ENCODE measurements around the gene STK39. TPM values are rescaled to one million over a fixed set of nuclear protein-coding genes. Genes with fewer than 3 reads are reported as not detected.

Gene STK39
- total and polyA plus RNA-seq, 2 of the 4 experiments (the other 2 are of a cell fraction) = 11.8 to 16.4 TPM

DNA sequence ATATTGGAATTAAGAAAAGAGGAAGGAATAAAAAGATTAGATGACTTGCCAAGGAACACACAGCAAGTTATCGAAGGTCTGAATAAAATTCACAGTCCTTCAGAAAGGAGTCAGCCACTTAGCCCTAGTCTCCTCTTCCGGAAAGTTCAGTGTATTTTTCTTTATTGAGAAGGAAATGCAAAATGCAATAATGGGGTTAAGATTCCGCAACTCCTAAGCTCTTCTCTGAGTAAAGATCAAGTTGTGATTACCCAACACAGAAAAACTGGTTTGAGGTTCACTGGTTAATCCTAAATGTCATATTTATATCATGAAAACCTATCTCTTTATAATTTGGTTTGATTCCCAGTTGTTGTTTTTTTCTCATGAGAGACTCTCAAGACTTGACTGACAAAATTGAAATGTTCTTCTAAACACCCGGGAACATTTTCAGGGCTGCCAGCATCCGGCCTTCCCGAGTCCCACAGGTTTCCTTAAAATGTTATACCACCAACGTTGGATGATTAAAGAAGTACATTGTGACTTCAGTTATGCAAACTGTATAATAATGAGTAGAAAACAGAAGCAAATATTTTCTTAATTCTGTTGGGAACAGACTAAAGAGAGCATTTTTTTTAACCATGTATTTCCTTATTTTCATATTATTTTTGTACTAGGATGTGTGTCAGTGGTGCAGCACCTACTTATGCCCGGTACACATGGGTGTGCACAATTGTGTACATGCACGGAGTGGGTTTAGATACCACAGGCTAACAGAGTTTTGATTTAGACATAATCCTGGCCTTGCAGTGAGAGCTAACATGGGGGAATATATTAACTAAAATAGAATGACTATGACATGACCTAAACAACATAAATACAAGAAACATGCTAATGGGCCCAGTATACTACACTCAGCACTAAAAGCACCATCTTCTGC is 100.2 kb downstream of the STK39 start:
- H3K4ac ChIP-seq (ENCODE audit: low read depth, low read length) = no peak overlapping the region
- dilution Hi-C loops (cut with HindIII; ENCODE audit: low sequenced_read_pairs, unreplicated experiment) (no loop called here), intact Hi-C loops (cut with micrococcal nuclease) (no loop called here), in situ Hi-C loops (cut with MboI; ENCODE audit: low sequenced_read_pairs) (loop anchor here (25.0 kb wide), 1 partner anchor 740 kb away; the partner anchor contains the start of gene SPC25)
- H2AK5ac ChIP-seq (ENCODE audit: low read depth, low read length) = no peak overlapping the region
- no peak overlapping the region for H3K27ac ChIP-seq (ENCODE audit: insufficient read depth, low read length)
- no peak overlapping the region for H3K9ac ChIP-seq (ENCODE audit: low read depth, low read length)
- H3K56ac ChIP-seq (ENCODE audit: extremely low read depth, insufficient read depth, low read length) = no peak overlapping the region
- no peak overlapping the region for H3K4me2 ChIP-seq (ENCODE audit: low read depth, low read length)
- no peak overlapping the region for H2BK15ac ChIP-seq (ENCODE audit: low read depth, low read length)
- H2BK20ac ChIP-seq (ENCODE audit: low read depth, low read length) = no peak overlapping the region
- H4K5ac ChIP-seq (ENCODE audit: low read depth, low read length) = no peak overlapping the region
- WGBS, 2 experiments (ENCODE audit: extremely low coverage in 2 of 2, insufficient read length in 1 of 2) = no CpG with 5 or more reads among the region's 9 CpGs
- no peak overlapping the region for H3K14ac ChIP-seq (replicated peaks; ENCODE audit: low read depth, low read length)
- H4K91ac ChIP-seq (ENCODE audit: insufficient read depth, low read depth, low read length) = no peak overlapping the region
- no peaks in the 10 kb centered on the region for H4K20me1 ChIP-seq (ENCODE audit: insufficient read depth, low read length)
- no peak overlapping the region for H4K8ac ChIP-seq (ENCODE audit: low read depth in 2 of 2, low read length in 2 of 2)
- no peaks in the 10 kb centered on the region for H3K27me3 ChIP-seq (ENCODE audit: control insufficient read depth, insufficient read depth, low read length)
- CTCF ChIA-PET = no interaction called here
- H3K23ac ChIP-seq (ENCODE audit: low read depth, low read length) = no peak overlapping the region
- no peak overlapping the region for H2BK5ac ChIP-seq (ENCODE audit: low read depth, low read length, poor library complexity, severe bottlenecking)
- H3K36me3 ChIP-seq (ENCODE audit: control insufficient read depth, insufficient read depth, low read length) = no peaks in the 10 kb centered on the region
- peaks cover 13% of the 10 kb centered on the region for H3K9me1 ChIP-seq (ENCODE audit: insufficient read depth, low read length)
- DNase-seq (no peak), ATAC-seq (ENCODE audit: low read depth) (no peak)
- H3K79me1 ChIP-seq (ENCODE audit: low read depth in 1 of 2, low read length in 2 of 2) = peaks cover 18 to 55% of the 10 kb centered on the region in 2 experiments
- no peak overlapping the region for H2BK120ac ChIP-seq (ENCODE audit: low read depth, low read length)
- H3K9me3 ChIP-seq (ENCODE audit: control insufficient read depth, insufficient read depth, low read length) = no peaks in the 10 kb centered on the region
- H2AK9ac ChIP-seq (replicated peaks; ENCODE audit: low read depth, low read length, poor library complexity) = no peak overlapping the region
- H3K4me1 ChIP-seq (ENCODE audit: control insufficient read depth, insufficient read depth, low read length) = peaks cover 5% of the 10 kb centered on the region
- H3K18ac ChIP-seq (ENCODE audit: low read depth, low read length) = no peak overlapping the region
- H2AFZ ChIP-seq (replicated peaks; ENCODE audit: low read length, poor library complexity) = no peak overlapping the region
- no peak overlapping the region for H3K4me3 ChIP-seq (ENCODE audit: insufficient read depth, low read depth, low read length)
- POLR2A ChIA-PET (ENCODE audit: unreplicated experiment) = no interaction called here
- no peak for TF ChIP-seq NFE2L2 (IDR thresholded peaks at IDR 0.05; ENCODE audit: low read depth, low read length)
- BruUV-seq (replicated peaks) = no TSS peak
